NCI-H128 (cell line): Measurements from ENCODE around the gene SPTB.
A peak's percentile ranks its signal among the peaks of the same experiment; 100 is the strongest.

Source experiments
- DNase-seq: peaks from one replicate; lab custom pipeline; 2025; ENCODE audit not compliant: unreplicated experiment; lab: John Stamatoyannopoulos, UW

The SPTB gene

DNA sequence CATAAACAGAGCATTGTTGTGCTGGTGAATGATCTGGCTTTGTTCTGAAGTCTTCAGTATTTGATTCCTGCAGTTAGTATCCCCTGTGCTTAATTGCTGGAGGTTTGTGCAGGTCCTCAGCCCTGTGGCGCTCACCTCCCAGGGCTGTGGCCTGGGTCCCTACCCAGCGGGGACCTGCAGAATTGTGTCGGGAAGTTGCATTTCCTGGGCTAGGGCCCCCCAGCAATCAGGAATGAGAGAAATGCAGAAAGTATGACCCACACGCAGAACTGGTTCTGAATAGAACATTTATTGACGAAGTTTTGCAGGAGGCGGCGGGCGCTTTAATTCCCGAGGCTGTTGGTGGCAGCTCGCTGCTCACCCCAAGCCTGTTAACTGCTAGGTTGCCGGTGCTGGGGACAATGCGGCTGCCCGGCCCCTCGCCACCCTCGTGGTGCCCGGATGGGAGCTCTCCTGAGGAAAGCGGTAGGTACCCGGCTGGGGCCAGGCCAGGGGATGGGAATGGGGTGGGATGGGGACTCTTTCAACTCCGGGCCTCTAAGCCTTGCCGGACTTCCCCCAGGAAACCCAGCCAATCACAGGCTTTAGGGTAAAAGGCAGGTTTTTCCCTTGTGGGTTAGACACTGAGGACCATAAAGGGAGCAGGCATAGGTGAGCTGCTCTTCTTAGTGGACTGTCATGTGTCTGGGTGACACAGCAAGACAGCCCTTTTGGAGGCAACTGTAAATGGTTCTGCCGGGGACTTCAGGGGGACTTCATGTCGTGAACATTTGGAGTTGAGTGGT is 163.9 kb downstream of the SPTB start:
- DNase-seq: no peak

DNA sequence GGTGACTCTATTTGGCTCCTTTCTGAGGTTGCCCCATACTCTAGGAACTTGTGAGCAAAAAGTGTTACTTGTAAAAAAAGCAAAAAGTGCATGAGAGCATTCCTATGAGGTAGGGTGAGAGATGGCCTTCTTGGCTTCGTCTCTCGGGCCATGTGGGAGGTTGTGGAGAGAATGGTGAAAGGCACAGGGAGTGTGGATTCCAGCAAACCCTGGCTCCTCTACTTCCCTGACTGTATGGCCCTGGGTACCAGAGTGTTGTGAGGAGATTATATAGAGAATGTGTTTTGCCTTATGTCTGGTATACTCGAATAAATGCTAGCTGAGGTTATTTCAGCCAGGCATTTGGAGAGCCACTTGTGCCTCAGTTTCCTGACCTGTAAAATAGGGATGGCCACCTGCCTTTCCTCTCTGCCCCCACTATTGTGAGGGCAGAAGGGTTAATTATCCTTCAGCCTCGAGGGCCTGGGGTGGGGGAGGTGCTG is 164.5 kb downstream of the SPTB start:
- DNase-seq: no peak

DNA sequence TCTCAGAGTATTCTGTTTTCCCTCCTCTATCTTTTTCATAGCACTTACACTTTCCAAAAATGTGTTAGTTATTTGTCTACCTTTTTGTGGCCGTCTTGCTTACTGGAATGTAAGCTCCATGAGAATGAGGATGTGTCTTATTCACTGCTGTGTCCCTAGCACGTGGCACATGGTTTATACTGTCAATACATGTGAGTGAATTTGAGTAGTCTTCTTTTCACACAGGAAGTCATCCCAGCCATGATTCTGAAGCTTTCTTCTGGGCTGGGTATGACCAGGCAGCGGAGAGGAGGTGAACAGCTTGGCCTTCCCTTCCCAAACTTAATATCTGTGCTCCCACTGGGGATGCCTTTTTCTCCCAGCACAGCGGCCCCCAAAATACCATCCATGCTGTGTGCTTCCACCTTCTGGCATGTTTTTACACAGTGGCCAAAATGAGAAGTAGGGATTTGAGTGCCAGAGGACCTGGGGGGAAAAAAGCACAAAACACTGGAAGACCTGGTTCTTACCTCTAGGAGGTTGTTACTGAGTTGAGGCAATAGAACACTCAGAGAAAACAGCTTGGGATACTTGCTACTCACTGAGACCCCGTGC is 165.2 kb downstream of the SPTB start:
- no peak for DNase-seq

DNA sequence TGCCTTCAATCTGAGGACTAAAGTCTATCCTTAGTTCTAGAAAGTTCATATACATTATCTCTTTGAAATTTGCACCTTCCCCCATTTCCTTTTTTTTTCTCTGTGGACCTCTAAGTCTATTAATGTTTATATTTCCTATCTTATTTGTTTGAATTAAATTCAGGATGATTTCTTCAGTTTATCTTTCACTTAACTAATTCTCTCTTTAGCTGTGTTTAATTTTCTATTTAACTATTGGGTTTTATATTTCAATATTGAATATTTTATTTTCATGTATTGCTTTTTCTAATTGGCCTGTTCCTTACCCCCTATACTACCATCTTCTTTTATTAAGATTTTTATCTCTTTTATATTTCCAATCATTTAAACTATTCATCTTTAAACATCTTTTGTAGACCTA is 166.0 kb downstream of the SPTB start:
- no peak for DNase-seq

GRCh38 chr14:64711039-64711438 is 168.7 kb downstream of the SPTB start:
- DNase-seq: no peak

- no peak for DNase-seq
Measured at GRCh38 chr14:64709126-64709525, 170.6 kb downstream of the SPTB start.

- DNase-seq: no peak
Measured at GRCh38 chr14:64708148-64709004, 171.3 kb downstream of the SPTB start.

- no peak for DNase-seq
Measured at GRCh38 chr14:64707661-64708060, 172.0 kb downstream of the SPTB start.

DNA sequence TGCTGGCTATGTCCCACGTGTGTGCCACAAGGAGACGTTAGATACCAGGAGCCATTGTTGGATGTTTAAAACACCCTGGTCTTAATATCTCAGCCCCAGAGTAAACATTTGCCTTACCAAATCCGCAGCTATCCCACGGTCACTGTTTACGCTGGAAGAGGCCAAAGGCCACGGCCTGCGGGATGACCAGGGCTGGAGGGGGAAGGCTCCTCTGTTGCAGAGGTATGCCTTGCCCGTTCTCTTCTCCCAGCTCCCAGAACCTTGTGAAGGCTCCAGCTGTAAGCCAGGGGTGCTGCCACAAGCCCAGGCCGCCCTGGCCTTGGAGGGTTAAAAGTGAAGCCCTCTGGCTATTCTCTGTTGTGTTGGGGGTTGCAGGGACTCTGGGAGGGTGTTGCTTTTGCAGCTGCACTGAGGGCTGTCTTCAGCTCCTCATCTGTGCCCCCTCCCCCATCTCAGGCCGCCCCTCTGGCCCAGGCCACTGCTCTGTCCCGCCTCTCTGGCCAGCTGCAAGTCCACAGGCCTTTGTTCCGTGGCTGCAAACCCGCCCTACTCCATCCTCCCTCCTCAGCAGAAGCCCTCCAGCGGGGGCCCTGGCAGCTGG is 173.0 kb downstream of the SPTB start:
- no peak for DNase-seq

GRCh38 chr14:64706119-64706592 is 173.6 kb downstream of the SPTB start:
- DNase-seq: no peak

DNA sequence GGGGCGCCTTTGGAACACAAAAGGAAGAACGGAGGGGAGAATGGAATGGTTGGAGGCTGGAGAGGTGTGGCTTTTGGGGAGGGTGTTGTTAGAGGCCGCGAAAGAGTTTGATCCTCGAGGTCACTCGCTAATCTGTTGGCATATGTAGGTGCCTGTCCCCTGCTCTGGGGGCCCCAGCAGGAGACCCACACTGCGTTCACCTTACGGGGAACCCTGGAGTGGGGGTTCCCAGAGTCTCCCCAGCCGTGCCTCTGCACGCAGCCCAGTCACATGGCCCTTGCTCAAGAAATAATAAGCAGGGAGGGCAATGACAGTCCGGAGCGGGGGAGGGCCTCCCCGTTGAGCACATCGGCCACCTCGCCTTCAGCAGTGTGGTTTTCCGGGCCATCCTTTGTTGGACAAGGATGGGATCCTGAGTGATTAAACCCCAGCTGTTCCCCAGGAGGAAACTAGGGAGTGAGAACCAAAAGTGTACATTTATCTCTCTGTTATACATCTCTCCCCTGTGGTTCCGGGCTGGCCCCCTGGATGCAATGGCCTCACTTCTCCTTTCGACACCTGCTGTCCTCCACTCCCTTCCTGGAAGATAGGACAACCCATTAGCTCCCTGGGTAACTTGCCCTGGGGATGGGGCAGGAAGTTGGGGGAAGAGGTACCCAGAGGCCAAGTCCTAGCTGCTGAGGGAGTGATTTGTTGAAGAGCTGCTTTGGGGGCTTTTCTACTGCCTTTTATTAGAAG is 174.2 kb downstream of the SPTB start:
- DNase-seq: no peak

- no peak for DNase-seq
Measured at GRCh38 chr14:64704743-64705380, 174.8 kb downstream of the SPTB start.

GRCh38 chr14:64704143-64704742 is 175.5 kb downstream of the SPTB start, which contains the start of gene PLEKHG3:
Gene PLEKHG3 (plus strand): TSS chr14:64704424. CDS start chr14:64727632, 23,208 bp downstream.
- no peak for DNase-seq

- no peak for DNase-seq
Measured at GRCh38 chr14:64703395-64704142, 176.1 kb downstream of the SPTB start.

DNA sequence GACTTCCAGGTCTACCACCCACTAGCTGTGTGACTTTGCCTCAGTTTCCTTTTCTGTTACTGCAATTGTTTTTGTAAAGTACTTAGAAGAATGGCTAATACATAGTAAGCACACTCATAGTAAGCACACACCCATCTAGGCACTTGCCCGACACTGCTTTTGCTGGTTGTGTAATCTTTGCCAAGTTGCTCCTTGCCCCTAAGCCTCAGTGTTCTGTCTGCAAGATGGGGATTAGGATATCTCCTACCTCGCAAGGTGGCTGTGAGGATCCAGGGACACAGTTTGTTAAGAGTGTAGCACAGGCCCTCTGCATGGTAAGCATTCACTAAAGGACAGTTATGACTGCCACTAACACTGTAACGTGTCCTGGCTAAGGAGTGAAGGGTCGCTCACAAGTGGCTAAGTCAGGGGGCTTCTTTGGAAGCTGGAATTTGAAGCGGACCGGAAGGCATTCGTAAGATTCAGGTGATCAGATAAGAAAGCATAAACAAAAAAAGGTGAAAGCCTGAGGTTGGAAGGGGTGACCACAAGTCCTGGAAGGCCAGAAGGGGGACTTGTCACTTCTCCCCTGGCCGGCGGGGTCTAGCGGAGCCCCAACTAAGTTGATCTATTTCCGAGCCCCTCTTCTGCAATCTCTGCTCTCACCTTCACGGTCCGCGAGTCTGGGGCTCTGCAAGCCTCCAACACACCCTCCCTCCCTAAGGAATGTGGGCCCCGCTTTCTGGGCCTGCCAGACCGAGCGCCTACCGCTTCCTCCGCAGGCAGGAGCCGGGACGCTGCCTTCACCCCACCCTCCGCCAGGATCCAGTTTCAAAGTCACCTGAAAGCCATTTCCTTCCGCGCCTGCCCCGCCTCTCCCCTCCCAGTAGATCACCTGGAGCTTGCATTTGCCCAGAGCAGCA is 177.0 kb downstream of the SPTB start:
- DNase-seq: peak; percentile 22

DNA sequence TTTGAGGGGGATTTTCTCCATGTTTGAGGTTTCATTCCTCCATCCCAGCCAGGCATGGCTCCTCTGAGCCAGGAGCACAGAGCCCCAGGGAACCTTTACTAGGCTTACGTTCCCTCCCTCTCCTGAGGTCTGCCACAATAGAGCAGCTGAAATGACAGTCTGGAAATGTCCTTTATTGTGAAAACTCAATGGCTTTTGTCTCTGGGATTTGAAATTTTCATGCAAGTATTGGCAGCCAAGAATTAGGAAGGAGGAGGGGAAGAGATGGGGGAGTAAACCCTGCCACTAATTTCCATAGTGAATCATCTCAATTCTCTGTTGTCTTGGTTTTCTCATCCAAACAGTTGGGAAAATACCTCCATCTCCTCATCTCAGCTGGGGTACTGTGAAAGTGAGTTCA is 178.0 kb downstream of the SPTB start:
- DNase-seq: no peak

DNA sequence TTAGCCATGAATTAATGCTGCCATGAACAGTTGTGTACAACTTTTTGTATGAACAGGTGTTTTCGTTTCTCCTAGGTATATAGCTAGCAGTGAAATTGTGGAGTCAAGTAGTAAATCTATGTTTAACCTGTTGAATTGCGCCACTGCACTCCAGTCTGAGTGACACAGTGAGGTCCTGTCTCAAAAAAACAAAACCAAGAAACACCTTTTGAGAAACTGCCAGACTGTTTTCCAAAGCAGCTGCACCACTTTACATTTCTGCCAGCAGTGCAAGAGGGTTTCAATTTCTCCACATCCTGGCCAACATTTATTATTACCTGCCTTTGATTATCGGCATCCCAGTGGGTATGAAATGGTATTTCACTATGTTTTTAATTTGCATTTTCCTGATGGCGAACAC is 178.8 kb downstream of the SPTB start:
- DNase-seq: no peak

DNA sequence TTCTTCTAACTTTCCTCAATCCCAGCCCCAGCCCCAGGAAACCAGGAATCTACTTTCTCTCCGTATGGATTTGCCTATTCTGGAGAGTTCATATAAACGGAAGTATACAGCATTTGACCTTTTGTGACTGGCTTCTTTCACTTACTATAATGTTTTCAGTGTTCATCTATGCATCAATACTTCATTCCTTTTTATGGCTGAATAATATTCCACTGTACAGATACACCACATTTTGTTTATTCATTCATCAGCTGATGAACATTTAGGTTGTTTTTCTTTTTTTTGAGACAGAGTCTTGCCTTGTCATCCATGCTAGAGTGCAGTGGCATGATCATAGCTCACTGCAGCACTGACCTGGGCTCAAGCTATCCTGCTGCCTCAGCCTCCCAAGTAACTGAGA is 179.4 kb downstream of the SPTB start:
- no peak for DNase-seq
